Psoas muscle (tissue), 8 donors: ENCODE data around the gene GSTK1. TPM values are rescaled to one million over a fixed set of nuclear protein-coding genes. Genes with fewer than 3 reads are reported as not detected.
A peak's percentile ranks its signal among the peaks of the same experiment; 100 is the strongest.

Source experiments
- ATAC-seq, 4 donors: fragments of 200-7000 bp; cut with Tn5 transposase; one replicate each; pipeline ENCODE4 v1.9.1; 2020; ENCODE audit warnings: moderate library complexity in 3 of 4, mild to moderate bottlenecking in 2 of 4
- DNase-seq, 2 donors: peaks; one replicate each; pipeline ENCODE4 v3.0.0-alpha.2; 2020
- H3K27ac ChIP-seq: fragments of 200-600 bp; one replicate; pipeline ENCODE4 v1.8.0; 2022
- H3K27me3 ChIP-seq, 3 donors: fragments of 200-600 bp in 1 of 3; one replicate each; pipeline versions ENCODE4 v1.6.1 to v1.8.0; 2013 to 2022; ENCODE audit warnings: low read length in 2 of 3, mild to moderate bottlenecking in 2 of 3, moderate library complexity in 1 of 3; ENCODE audit not compliant: insufficient read depth in 3 of 3
- H3K36me3 ChIP-seq, 2 donors: fragments of 200-600 bp in 1 of 2; one replicate each; pipeline versions ENCODE4 v1.6.1 to v1.8.0; 2013 to 2022; ENCODE audit warnings: low read depth in 1 of 2, mild to moderate bottlenecking in 1 of 2, moderate library complexity in 1 of 2; ENCODE audit not compliant: insufficient read depth in 1 of 2
- H3K4me1 ChIP-seq: fragments of 200-600 bp; one replicate; pipeline ENCODE4 v1.8.0; 2022
- H3K4me3 ChIP-seq: fragments of 200-600 bp; one replicate; pipeline ENCODE4 v1.8.0; 2022; ENCODE audit warnings: mild to moderate bottlenecking
- H3K9me3 ChIP-seq: fragments of 200-600 bp; one replicate; pipeline ENCODE4 v1.8.0; 2022
- CTCF ChIP-seq: fragments of 200-600 bp; IDR thresholded peaks from one replicate; pipeline ENCODE4 v1.8.0; 2022; ENCODE audit warnings: antibody characterized with exemption
- WGBS, 3 donors: extraction: QIAGEN DNeasy Blood & Tissue Kit; methylation state at CpG; one replicate each; pipeline versions ENCODE4 v1.1.6 to v1.1.7; 2013; 5-methylcytosine and 5-hydroxymethylcytosine counted together
- intact Hi-C, 2 donors: fragments of 100-400 bp; cut with DNase I; formaldehyde crosslinking; loops; one replicate each; pipeline versions ENCODE4 v1.11.0 to v1.14.2; 2022
- polyA plus RNA-seq, 3 donors: library from polyadenylated mRNA; stranded (reverse); fragments of 200-250 nt; gene quantifications; one replicate each; pipeline ENCODE4 v1.2.3, GENCODE V29; 2013
- total RNA-seq, 4 donors: library from RNA; stranded (reverse); fragmentation: NEBNext Ultra II Directional in 2 of 4; extraction: Animal tissue kit (Norgen Biotek cat#: 25700) in 2 of 4; gene quantifications; one replicate each; pipeline versions ENCODE4 v1.2.1 to v1.2.4, GENCODE V29; 2021 to 2023
- donor health status: healthy with polysubstance abuse.
- donor health status: DM: no; HTN: no; CAD: no; lungs with moderate emphysema.
- donor health status: Bipolar disorder and iron deficiency.
- donor health status: healthy.
- donor health status: DM: yes; HTN: yes; CAD: no.
- donor health status: DM: no; HTN: no; CAD: no.
- donor health status: DM: no; HTN: no; CAD: no.
- donor health status: DM: yes; HTN: yes; CAD: no.

GSTK1 gene
- total and polyA plus RNA-seq, 7 donors = 65.1 to 129 (median 93.9) TPM

- intact Hi-C loops = no loop called here
- Histone ChIP-seq H3K27me3 (no peaks in the 10 kb centered on the region), H3K4me3 (no peak overlapping the region), H3K4me1 (peaks cover 3% of the 10 kb centered on the region), H3K9me3 (no peaks in the 10 kb centered on the region), H3K27ac (no peak overlapping the region), H3K36me3 (peaks cover 8 to 99% of the 10 kb centered on the region in 2 donors)
- no peak for ATAC-seq
- DNase-seq = no peak
- 35 to 45% (median 41%) methylated on average over 2 of the region's 2 CpGs for WGBS, 3 donors
- no peak for TF ChIP-seq CTCF
These were observed 33.4 kb downstream of the GSTK1 start for GRCh38 chr7:143296686-143297085.

GRCh38 chr7:143299346-143299745 is 36.1 kb downstream of the GSTK1 start:
- H3K27ac ChIP-seq = no peak overlapping the region

GRCh38 chr7:143299840-143300239 is 36.6 kb downstream of the GSTK1 start:
- Histone ChIP-seq H3K36me3 (peaks cover 14 to 99% of the 10 kb centered on the region in 2 donors), H3K9me3 (no peaks in the 10 kb centered on the region), H3K4me3 (no peak overlapping the region), H3K27me3 (no peaks in the 10 kb centered on the region), H3K4me1 (peaks cover 3% of the 10 kb centered on the region), H3K27ac (no peak overlapping the region)
- DNase-seq (no peak), ATAC-seq (peak; percentile 65 to 73 (median 69))
- TF ChIP-seq CTCF = peak; percentile 49
- 60 to 77% (median 65%) methylated on average over 8 of the region's 8 CpGs for WGBS, 3 donors
- intact Hi-C loops = no loop called here

More at GRCh38 chr7:143299346-143299745, 36.1 kb downstream of the GSTK1 start:
- no peak for TF ChIP-seq CTCF
- H3K27me3 ChIP-seq = no peaks in the 10 kb centered on the region
- DNase-seq = no peak
- peaks cover 3% of the 10 kb centered on the region for H3K4me1 ChIP-seq
- H3K4me3 ChIP-seq = no peak overlapping the region
- H3K9me3 ChIP-seq = no peaks in the 10 kb centered on the region
- 69 to 79% (median 79%) methylated on average over 2 of the region's 2 CpGs for WGBS, 3 donors
- intact Hi-C loops = no loop called here
- peaks cover 11 to 99% of the 10 kb centered on the region in 2 donors for H3K36me3 ChIP-seq
- ATAC-seq = peak; percentile 72 to 78 (median 74)

- Histone ChIP-seq H3K27ac (no peak overlapping the region), H3K4me1 (peaks cover 3% of the 10 kb centered on the region), H3K27me3 (no peaks in the 10 kb centered on the region), H3K36me3 (peaks cover 12 to 99% of the 10 kb centered on the region in 2 donors), H3K4me3 (no peak overlapping the region), H3K9me3 (no peaks in the 10 kb centered on the region)
- intact Hi-C loops = no loop called here
- ATAC-seq = no peak
- no peak for DNase-seq
- TF ChIP-seq CTCF = no peak
- 84 to 89% (median 87%) methylated on average over 8 of the region's 8 CpGs for WGBS, 3 donors
These were observed 38.0 kb downstream of the GSTK1 start for GRCh38 chr7:143300959-143301935.
